B cell (primary cell): Measurements from ENCODE around the gene SERPINE3. TPM values are rescaled to one million over a fixed set of nuclear protein-coding genes. Genes with fewer than 3 reads are reported as not detected.
A peak's percentile ranks its signal among the peaks of the same experiment; 100 is the strongest.

Experiments
- ATAC-seq: fragments of 200-7000 bp; cut with Tn5 transposase; one replicate; pipeline ENCODE4 v1.10.0; 2021; ENCODE audit warnings: low read depth, mild to moderate bottlenecking, moderate number of reproducible peaks, moderate library complexity
- CTCF ChIA-PET: fragments of 350-600 bp; sonication (Branson Sonifier 250); formaldehyde crosslinking; loops from one replicate; lab custom pipeline; 2021; ENCODE audit warnings: antibody characterized with exemption, inconsistent platforms; lab: Charles Lee
- POLR2A ChIA-PET: fragments of 350-600 bp; sonication (Branson Sonifier 250); formaldehyde crosslinking; loops from one replicate; lab custom pipeline; 2021; ENCODE audit warnings: antibody characterized with exemption; lab: Charles Lee
- DNase-seq: peaks from one replicate; pipeline ENCODE4 v3.0.0; 2013
- H2AFZ ChIP-seq: 2 replicates; pipeline ENCODE4 v1.6.1; 2012; ENCODE audit warnings: mild to moderate bottlenecking, low read depth, low read length; ENCODE audit not compliant: insufficient read depth, poor library complexity, severe bottlenecking
- H3K27ac ChIP-seq, 2 donors: 1 replicate in 1 of 2; 2 replicates in 1 of 2; pipeline ENCODE4 v1.5.1; 2012 to 2013; ENCODE audit warnings: low read length in 2 of 2, mild to moderate bottlenecking in 2 of 2, moderate library complexity in 1 of 2
- H3K27me3 ChIP-seq, 4 experiments: fragments of 200-600 bp in 1 of 4; sonication (generic) in 1 of 4; replicated peaks in 1 of 4; 1 replicate in 2 of 4; 2 replicates in 2 of 4; pipeline versions ENCODE4 v1.6.1 to v1.7.0; 2013 to 2016; ENCODE audit warnings: low read length in 3 of 4, mild to moderate bottlenecking in 2 of 4, mixed read lengths in 1 of 4, moderate library complexity in 1 of 4; ENCODE audit not compliant: insufficient read depth in 4 of 4, control insufficient read depth in 3 of 4; ENCODE audit errors: control extremely low read depth in 1 of 4
- H3K36me3 ChIP-seq, 2 experiments: replicated peaks in 1 of 2; 1 replicate in 1 of 2; 2 replicates in 1 of 2; pipeline versions ENCODE4 v1.6.1 to v1.7.1; 2013; ENCODE audit warnings: low read length in 1 of 2; ENCODE audit not compliant: insufficient read depth in 2 of 2, control insufficient read depth in 1 of 2; ENCODE audit errors: control extremely low read depth in 1 of 2, extremely low read depth in 1 of 2
- H3K4me1 ChIP-seq, 2 donors: fragments of 200-600 bp in 1 of 2; sonication (generic) in 1 of 2; 1 replicate in 1 of 2; 2 replicates in 1 of 2; pipeline versions ENCODE4 v1.5.1 to v1.6.1; 2013 to 2017; ENCODE audit warnings: low read length in 2 of 2; ENCODE audit not compliant: control insufficient read depth in 2 of 2, insufficient read depth in 2 of 2
- H3K4me2 ChIP-seq: replicated peaks from 2 replicates; pipeline ENCODE3; 2012; ENCODE audit warnings: mild to moderate bottlenecking, low read depth, low read length; ENCODE audit not compliant: poor library complexity, severe bottlenecking
- H3K4me3 ChIP-seq, 5 experiments: fragments of 200-600 bp in 1 of 5; sonication (generic) in 1 of 5; 1 replicate in 3 of 5; 2 replicates in 2 of 5; pipeline versions ENCODE4 v1.5.1 to v1.7.0; 2011 to 2016; ENCODE audit warnings: low read length in 4 of 5, mild to moderate bottlenecking in 4 of 5, low read depth in 2 of 5, control low read depth in 1 of 5, moderate library complexity in 1 of 5; ENCODE audit not compliant: insufficient read depth in 1 of 5; ENCODE audit errors: control extremely low read depth in 1 of 5, extremely low read depth in 1 of 5
- H3K79me2 ChIP-seq: fragments of 200-600 bp; sonication (generic); one replicate; pipeline ENCODE4 v1.6.0; 2016; ENCODE audit warnings: low read length; ENCODE audit not compliant: control insufficient read depth, insufficient read depth
- H3K9ac ChIP-seq: fragments of 200-600 bp; sonication (generic); 2 replicates; pipeline ENCODE4 v1.6.1; 2017; ENCODE audit warnings: mild to moderate bottlenecking, low read length, moderate library complexity
- H3K9me3 ChIP-seq, 3 donors: one replicate each; pipeline versions ENCODE4 v1.6.1 to v1.7.1; 2013; ENCODE audit warnings: low read length in 2 of 3; ENCODE audit not compliant: control insufficient read depth in 2 of 3, insufficient read depth in 1 of 3; ENCODE audit errors: control extremely low read depth in 1 of 3
- H4K20me1 ChIP-seq: 2 replicates; pipeline ENCODE4 v1.6.0; 2012; ENCODE audit warnings: mild to moderate bottlenecking, low read length; ENCODE audit not compliant: insufficient read depth, control insufficient read depth, poor library complexity, severe bottlenecking
- H3K27ac Mint-ChIP-seq: one replicate; pipeline ENCODE4 v1.8.0; 2021; ENCODE audit warnings: mixed read lengths
- H3K27me3 Mint-ChIP-seq: one replicate; pipeline ENCODE4 v1.8.0; 2021; ENCODE audit warnings: mixed read lengths
- H3K4me1 Mint-ChIP-seq: one replicate; pipeline ENCODE4 v1.8.0; 2021; ENCODE audit warnings: mixed read lengths
- H3K4me3 Mint-ChIP-seq: one replicate; pipeline ENCODE4 v1.8.0; 2021; ENCODE audit warnings: mixed read lengths
- H3K9me3 Mint-ChIP-seq: one replicate; pipeline ENCODE4 v1.8.0; 2022; ENCODE audit warnings: mixed read lengths; ENCODE audit not compliant: insufficient read depth
- EZH2 ChIP-seq: IDR thresholded peaks from 2 replicates; pipeline ENCODE4 v1.6.1; 2012; ENCODE audit warnings: borderline replicate concordance, low read depth, mild to moderate bottlenecking, moderate library complexity, low read length; ENCODE audit not compliant: insufficient read depth, poor library complexity, severe bottlenecking
- WGBS: methylation state at CpG from one replicate; pipeline ENCODE4 v1.1.5; 2013; ENCODE audit warnings: missing lambda C conversion rate; ENCODE audit not compliant: insufficient coverage; 5-methylcytosine and 5-hydroxymethylcytosine counted together
- intact Hi-C: fragments of 100-400 bp; cut with micrococcal nuclease; formaldehyde crosslinking; loops from one replicate; pipeline ENCODE4 v1.10.0; 2022
- polyA plus RNA-seq: library from polyadenylated mRNA; depleted of rRNA; stranded (reverse); fragments of >200 nt; gene quantifications from 2 replicates; pipeline ENCODE4 v1.2.3, GENCODE V29; 2012
- total RNA-seq, 2 donors: library from RNA; stranded (reverse); fragments of 120-200 nt in 1 of 2; gene quantifications; 1 replicate in 1 of 2; 2 replicates in 1 of 2; pipeline versions ENCODE4 v1.2.3 to v1.2.4, GENCODE V29; 2013 to 2022
- TF ChIP-seq, protein P1 (sequence below): fragments of 200-600 bp; IDR thresholded peaks from one replicate; pipeline ENCODE4 v1.8.0; 2022; ENCODE audit warnings: antibody characterized with exemption, mild to moderate bottlenecking

Gene SERPINE3
- total and polyA plus RNA-seq, 2 donors (not counting 1 experiment from before 2014, with no cell fraction given) = not detected

DNA sequence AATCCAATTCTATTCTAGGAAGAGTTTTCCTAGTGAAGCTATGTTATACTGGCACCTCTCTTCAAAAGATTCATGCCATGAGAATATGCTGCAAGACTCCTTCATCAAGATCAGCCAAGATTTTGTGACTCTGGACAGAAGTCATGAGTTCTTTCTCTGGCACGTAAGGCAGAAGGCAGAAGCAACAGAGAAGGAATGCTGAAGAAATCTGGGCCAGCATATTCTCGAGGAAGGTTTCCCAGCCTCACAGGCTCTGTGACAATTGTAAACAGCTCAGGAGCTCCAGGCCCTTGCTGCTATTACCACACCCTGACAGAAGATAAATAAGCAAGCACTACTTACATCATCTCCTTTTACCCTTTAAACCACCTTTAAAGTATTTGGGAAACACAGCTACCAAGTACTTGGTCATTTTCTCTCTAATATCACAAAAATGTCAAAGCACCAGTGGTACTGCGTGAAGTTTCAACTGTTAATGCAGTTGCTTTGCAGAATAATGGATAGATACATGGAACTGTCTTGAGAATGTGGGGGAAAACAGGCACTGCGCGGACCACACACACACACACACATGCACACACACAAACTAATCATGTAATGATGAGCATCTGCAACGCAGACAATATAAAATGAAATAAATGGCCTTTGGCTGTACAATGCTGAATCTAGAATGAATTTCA lies 57.9 kb downstream of the SERPINE3 start:
- H4K20me1 ChIP-seq = peaks cover 22% of the 10 kb centered on the region
- no peak overlapping the region for H3K4me3 ChIP-seq
- POLR2A ChIA-PET = no interaction called here
- H3K36me3 ChIP-seq = peaks cover 3% of the 10 kb centered on the region in 2 experiments
- no peaks in the 10 kb centered on the region for H3K27me3 ChIP-seq
- intact Hi-C loops = no loop called here
- H3K27me3 Mint-ChIP-seq = no peaks in the 10 kb centered on the region
- H3K9ac ChIP-seq = no peak overlapping the region
- no peak overlapping the region for H3K4me2 ChIP-seq
- peaks cover 67% of the 10 kb centered on the region for H3K79me2 ChIP-seq
- H3K27ac Mint-ChIP-seq = no peak overlapping the region
- H3K4me3 Mint-ChIP-seq = no peak overlapping the region
- H3K9me3 ChIP-seq = no peaks in the 10 kb centered on the region
- CTCF ChIA-PET = no interaction called here
- 94% methylated on average over 2 of the region's 6 CpGs for WGBS
- H3K4me1 Mint-ChIP-seq = peaks cover 32% of the 10 kb centered on the region
- no peak for ATAC-seq
- H3K27ac ChIP-seq = no peak overlapping the region
- H3K4me1 ChIP-seq = peaks cover 0 to 11% of the 10 kb centered on the region in 2 donors
- DNase-seq = no peak
- H2AFZ ChIP-seq = no peak overlapping the region
- no peak for TF ChIP-seq EZH2
- TF ChIP-seq, protein P1, sequence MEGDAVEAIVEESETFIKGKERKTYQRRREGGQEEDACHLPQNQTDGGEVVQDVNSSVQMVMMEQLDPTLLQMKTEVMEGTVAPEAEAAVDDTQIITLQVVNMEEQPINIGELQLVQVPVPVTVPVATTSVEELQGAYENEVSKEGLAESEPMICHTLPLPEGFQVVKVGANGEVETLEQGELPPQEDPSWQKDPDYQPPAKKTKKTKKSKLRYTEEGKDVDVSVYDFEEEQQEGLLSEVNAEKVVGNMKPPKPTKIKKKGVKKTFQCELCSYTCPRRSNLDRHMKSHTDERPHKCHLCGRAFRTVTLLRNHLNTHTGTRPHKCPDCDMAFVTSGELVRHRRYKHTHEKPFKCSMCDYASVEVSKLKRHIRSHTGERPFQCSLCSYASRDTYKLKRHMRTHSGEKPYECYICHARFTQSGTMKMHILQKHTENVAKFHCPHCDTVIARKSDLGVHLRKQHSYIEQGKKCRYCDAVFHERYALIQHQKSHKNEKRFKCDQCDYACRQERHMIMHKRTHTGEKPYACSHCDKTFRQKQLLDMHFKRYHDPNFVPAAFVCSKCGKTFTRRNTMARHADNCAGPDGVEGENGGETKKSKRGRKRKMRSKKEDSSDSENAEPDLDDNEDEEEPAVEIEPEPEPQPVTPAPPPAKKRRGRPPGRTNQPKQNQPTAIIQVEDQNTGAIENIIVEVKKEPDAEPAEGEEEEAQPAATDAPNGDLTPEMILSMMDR = no peak
- H3K9me3 Mint-ChIP-seq = no peaks in the 10 kb centered on the region

DNA sequence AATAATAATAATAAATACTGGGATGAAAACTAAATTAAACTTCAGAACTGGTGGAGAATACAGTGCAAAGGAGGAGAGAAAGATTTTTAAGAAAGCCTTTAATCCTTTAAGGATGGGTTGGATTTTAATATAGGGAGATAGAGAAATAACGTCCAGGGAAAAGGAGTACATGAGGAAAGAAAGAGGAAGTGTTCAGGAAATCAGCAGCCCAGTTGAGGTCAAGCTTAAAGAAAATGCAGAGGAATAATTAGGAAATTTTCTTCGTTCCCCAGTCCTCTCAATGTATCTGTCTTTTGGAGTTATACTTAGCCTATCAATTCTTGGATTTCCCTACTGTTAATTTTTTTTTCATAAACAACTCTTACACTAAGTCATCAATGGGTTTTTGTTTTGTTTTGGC lies 65.7 kb downstream of the SERPINE3 start:
- ATAC-seq = no peak
- H3K4me1 ChIP-seq = peaks cover 8 to 11% of the 10 kb centered on the region in 2 donors
- H3K27ac ChIP-seq = peak overlapping the region in 1 of 2 donors; percentile 1
- ChIA-PET CTCF (interaction anchor here (1.2 kb wide), 1 partner anchor 393 kb away, joined by 3 read pairs; no protein-coding TSS in a partner anchor), POLR2A (no interaction called here)
- no peak overlapping the region for H2AFZ ChIP-seq
- no peak overlapping the region for H3K4me2 ChIP-seq
- Mint-ChIP-seq H3K27ac (no peak overlapping the region), H3K27me3 (no peaks in the 10 kb centered on the region), H3K4me1 (peaks cover 42% of the 10 kb centered on the region), H3K4me3 (no peak overlapping the region), H3K9me3 (no peaks in the 10 kb centered on the region)
- intact Hi-C loops = no loop called here
- H3K9me3 ChIP-seq = no peaks in the 10 kb centered on the region
- WGBS = 29% methylated on average over 1 of the region's 2 CpGs
- peaks cover 91% of the 10 kb centered on the region for H3K79me2 ChIP-seq
- peaks cover 25% of the 10 kb centered on the region for H4K20me1 ChIP-seq
- no peaks in the 10 kb centered on the region for H3K27me3 ChIP-seq
- H3K9ac ChIP-seq = no peak overlapping the region
- no peak overlapping the region for H3K4me3 ChIP-seq
- TF ChIP-seq, protein P1 = no peak
- TF ChIP-seq EZH2 = no peak
- peaks cover 3% of the 10 kb centered on the region in 2 experiments for H3K36me3 ChIP-seq
- no peak for DNase-seq
